Left ventricle myocardium inferior (tissue), 1 donor: ENCODE results near the gene IMPA2. TPM values are rescaled to one million over a fixed set of nuclear protein-coding genes. Genes with fewer than 3 reads are reported as not detected.

Experiments used
- DNase-seq: peaks from one replicate; pipeline ENCODE4 v3.0.0-alpha.2; 2020
- H3K27ac ChIP-seq: fragments of 200-600 bp; replicated peaks from 2 replicates; pipeline ENCODE4 v1.8.0; 2021
- H3K27me3 ChIP-seq: fragments of 200-600 bp; 2 replicates; pipeline ENCODE4 v1.8.0; 2021; ENCODE audit warnings: low read depth
- H3K36me3 ChIP-seq: fragments of 200-600 bp; 2 replicates; pipeline ENCODE4 v1.8.0; 2021
- H3K4me1 ChIP-seq: fragments of 200-600 bp; 2 replicates; pipeline ENCODE4 v1.8.0; 2021
- H3K4me3 ChIP-seq: fragments of 200-600 bp; 2 replicates; pipeline ENCODE4 v1.8.0; 2021; ENCODE audit warnings: mild to moderate bottlenecking, moderate library complexity
- H3K9me3 ChIP-seq: fragments of 200-600 bp; replicated peaks from 2 replicates; pipeline ENCODE4 v1.8.0; 2021
- CTCF ChIP-seq: fragments of 200-600 bp; IDR thresholded peaks from 2 replicates; pipeline ENCODE4 v1.8.0; 2021; ENCODE audit warnings: antibody characterized with exemption, mild to moderate bottlenecking, borderline replicate concordance
- intact Hi-C: fragments of 100-400 bp; cut with micrococcal nuclease; formaldehyde crosslinking; loops from one replicate; pipeline ENCODE4 v1.11.0; 2022
- total RNA-seq: library from RNA; stranded (reverse); fragmentation: NEBNext Ultra II Directional; extraction: Animal tissue kit (Norgen Biotek cat#: 25700); gene quantifications from one replicate; pipeline ENCODE4 v1.2.1, GENCODE V29; 2021
- donor health status: DM: no; HTN: yes; CAD: no; lungs with severe emphysema.

The IMPA2 gene
- total RNA-seq, 1 donor from 2014 or later, result 51.5 TPM

GRCh38 chr18:11991021-11991795, 9.9 kb downstream of the IMPA2 start:
- Histone ChIP-seq H3K4me1 (peaks cover 75% of the 10 kb centered on the region), H3K9me3 (no peaks in the 10 kb centered on the region), H3K4me3 (no peak overlapping the region), H3K36me3 (peaks cover 4% of the 10 kb centered on the region), H3K27me3 (no peaks in the 10 kb centered on the region), H3K27ac (peak overlapping the region; percentile 86)
- TF ChIP-seq CTCF, result no peak
- no peak for DNase-seq
- intact Hi-C loops, result no loop called here

- TF ChIP-seq CTCF, result no peak
- peaks cover 71% of the 10 kb centered on the region for H3K4me1 ChIP-seq
- intact Hi-C loops, result no loop called here
- H3K9me3 ChIP-seq, result no peaks in the 10 kb centered on the region
- DNase-seq, result no peak
- peaks cover 4% of the 10 kb centered on the region for H3K36me3 ChIP-seq
- no peaks in the 10 kb centered on the region for H3K27me3 ChIP-seq
- H3K4me3 ChIP-seq, result no peak overlapping the region
- H3K27ac ChIP-seq, result peak overlapping the region; percentile 86
These were observed 10.9 kb downstream of the IMPA2 start for GRCh38 chr18:11992096-11992790.

- intact Hi-C loops, result no loop called here
These were observed 12.1 kb downstream of the IMPA2 start for GRCh38 chr18:11993264-11993916.

GRCh38 chr18:11994336-11994702, 13.0 kb downstream of the IMPA2 start:
- peak; percentile 53 for DNase-seq
- peaks cover 69% of the 10 kb centered on the region for H3K4me1 ChIP-seq
- H3K27ac ChIP-seq, result peak overlapping the region; percentile 80
- H3K9me3 ChIP-seq, result no peaks in the 10 kb centered on the region
- H3K4me3 ChIP-seq, result no peak overlapping the region
- no peak for TF ChIP-seq CTCF
- peaks cover 8% of the 10 kb centered on the region for H3K36me3 ChIP-seq
- H3K27me3 ChIP-seq, result no peaks in the 10 kb centered on the region
- intact Hi-C loops, result no loop called here

More at GRCh38 chr18:11993264-11993916, 12.1 kb downstream of the IMPA2 start:
- no peak for DNase-seq
- peaks cover 71% of the 10 kb centered on the region for H3K4me1 ChIP-seq
- H3K27ac ChIP-seq, result peak overlapping the region; percentile 80
- no peak overlapping the region for H3K4me3 ChIP-seq
- TF ChIP-seq CTCF, result no peak
- no peaks in the 10 kb centered on the region for H3K27me3 ChIP-seq
- no peaks in the 10 kb centered on the region for H3K9me3 ChIP-seq
- peaks cover 4% of the 10 kb centered on the region for H3K36me3 ChIP-seq

- intact Hi-C loops, result loop anchor here (5.0 kb wide), 1 partner anchor 58 kb away; no protein-coding TSS in a partner anchor
- no peak for DNase-seq
- H3K27ac ChIP-seq, result peak overlapping the region; percentile 80
These were observed 13.6 kb downstream of the IMPA2 start for GRCh38 chr18:11994703-11995444.

More at GRCh38 chr18:11994703-11995444, 13.6 kb downstream of the IMPA2 start:
- H3K4me1 ChIP-seq, result peaks cover 69% of the 10 kb centered on the region
- no peaks in the 10 kb centered on the region for H3K27me3 ChIP-seq
- TF ChIP-seq CTCF, result no peak
- H3K36me3 ChIP-seq, result peaks cover 13% of the 10 kb centered on the region
- H3K4me3 ChIP-seq, result no peak overlapping the region
- no peaks in the 10 kb centered on the region for H3K9me3 ChIP-seq
